ENCODE data around the gene LPP.

The LPP gene

GRCh38 chr3:188321258-188321657, 167.3 kb downstream of the LPP start:
- Mint-ChIP-seq H3K4me3 (no peak overlapping the region), H3K27me3 (no peaks in the 10 kb centered on the region), H3K4me1 (ENCODE audit: low read depth) (peaks cover 50% of the 10 kb centered on the region), H3K27ac (peak overlapping the region; percentile 51), H3K9me3 (ENCODE audit: low read depth) (peaks cover 5% of the 10 kb centered on the region), H3K36me3 (peaks cover 7% of the 10 kb centered on the region)

DNA sequence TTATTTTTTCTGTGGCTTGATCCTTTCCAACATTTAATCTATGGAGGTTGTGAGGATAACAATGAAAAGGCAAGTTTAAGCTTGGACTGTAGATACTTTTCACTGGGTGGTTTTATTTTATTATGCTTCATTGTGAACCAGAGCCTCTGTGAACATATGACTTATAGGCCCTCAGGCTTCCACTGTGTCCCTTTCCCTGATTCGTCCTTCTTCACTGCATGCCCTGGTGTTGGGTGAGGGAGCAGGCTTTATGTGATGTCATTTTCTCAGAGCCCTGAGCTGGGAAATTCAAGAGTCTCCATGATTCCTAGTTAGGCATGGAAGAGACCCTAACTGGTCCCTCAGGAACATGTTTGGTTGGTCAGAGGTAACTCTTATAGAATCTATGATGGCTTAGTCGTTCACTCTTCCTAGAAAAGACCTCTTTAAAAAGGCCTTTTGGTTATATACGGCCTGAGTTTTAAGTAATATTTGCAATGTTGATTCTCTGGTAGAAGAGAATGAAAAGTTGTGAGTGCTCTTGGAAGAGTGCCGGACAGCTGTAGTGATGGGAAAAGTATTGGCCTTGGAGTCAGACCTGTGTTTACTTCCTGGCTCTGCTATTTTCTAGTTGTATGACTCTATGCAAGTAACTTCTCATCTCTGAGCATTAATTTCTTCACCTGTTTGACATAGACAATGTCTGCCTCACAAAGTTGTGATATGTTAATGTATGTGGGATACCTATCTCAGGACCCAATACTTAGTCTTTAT, 168.4 kb downstream of the LPP start:
- Mint-ChIP-seq H3K27me3 (no peaks in the 10 kb centered on the region), H3K36me3 (peaks cover 8% of the 10 kb centered on the region), H3K4me1 (ENCODE audit: low read depth) (peaks cover 54% of the 10 kb centered on the region), H3K27ac (peak overlapping the region; percentile 89), H3K9me3 (ENCODE audit: low read depth) (peaks cover 5% of the 10 kb centered on the region), H3K4me3 (peak overlapping the region; percentile 60)

GRCh38 chr3:188323067-188323842, 169.3 kb downstream of the LPP start:
- peaks cover 8% of the 10 kb centered on the region for H3K36me3 Mint-ChIP-seq
- peak overlapping the region; percentile 89 for H3K27ac Mint-ChIP-seq
- peaks cover 5% of the 10 kb centered on the region for H3K9me3 Mint-ChIP-seq (ENCODE audit: low read depth)
- no peaks in the 10 kb centered on the region for H3K27me3 Mint-ChIP-seq
- H3K4me3 Mint-ChIP-seq, result peak overlapping the region; percentile 60
- H3K4me1 Mint-ChIP-seq (ENCODE audit: low read depth), result peaks cover 54% of the 10 kb centered on the region

DNA sequence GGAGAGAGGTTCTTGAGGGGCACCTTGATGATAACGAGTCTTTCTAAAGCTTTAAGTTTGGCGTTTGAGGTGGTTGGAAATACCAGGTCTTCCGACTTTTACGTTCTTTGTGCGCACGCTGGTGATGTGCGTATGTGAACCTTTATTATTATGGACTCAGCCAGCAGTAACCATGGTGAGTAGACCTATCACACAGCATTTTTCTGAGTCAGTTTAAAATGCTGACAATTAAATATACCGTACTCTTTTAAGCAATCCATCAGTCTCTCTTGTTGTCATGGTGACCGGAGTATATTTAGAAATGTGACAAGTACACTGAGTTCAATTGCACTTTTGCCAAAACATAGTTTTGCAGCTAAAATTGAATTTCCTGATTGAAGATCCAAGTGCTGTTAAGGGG, 172.2 kb downstream of the LPP start:
- H3K9me3 Mint-ChIP-seq (ENCODE audit: low read depth), result peaks cover 5% of the 10 kb centered on the region
- H3K36me3 Mint-ChIP-seq, result peaks cover 8% of the 10 kb centered on the region
- peaks cover 66% of the 10 kb centered on the region for H3K4me1 Mint-ChIP-seq (ENCODE audit: low read depth)
- H3K27me3 Mint-ChIP-seq, result no peaks in the 10 kb centered on the region
- no peak overlapping the region for H3K4me3 Mint-ChIP-seq
- H3K27ac Mint-ChIP-seq, result peak overlapping the region; percentile 42

- Mint-ChIP-seq H3K36me3 (peaks cover 8% of the 10 kb centered on the region), H3K27ac (no peak overlapping the region), H3K4me1 (ENCODE audit: low read depth) (peaks cover 64% of the 10 kb centered on the region), H3K9me3 (ENCODE audit: low read depth) (peaks cover 5% of the 10 kb centered on the region), H3K4me3 (no peak overlapping the region), H3K27me3 (no peaks in the 10 kb centered on the region)
Measured at GRCh38 chr3:188326968-188327367, 173.0 kb downstream of the LPP start.

DNA sequence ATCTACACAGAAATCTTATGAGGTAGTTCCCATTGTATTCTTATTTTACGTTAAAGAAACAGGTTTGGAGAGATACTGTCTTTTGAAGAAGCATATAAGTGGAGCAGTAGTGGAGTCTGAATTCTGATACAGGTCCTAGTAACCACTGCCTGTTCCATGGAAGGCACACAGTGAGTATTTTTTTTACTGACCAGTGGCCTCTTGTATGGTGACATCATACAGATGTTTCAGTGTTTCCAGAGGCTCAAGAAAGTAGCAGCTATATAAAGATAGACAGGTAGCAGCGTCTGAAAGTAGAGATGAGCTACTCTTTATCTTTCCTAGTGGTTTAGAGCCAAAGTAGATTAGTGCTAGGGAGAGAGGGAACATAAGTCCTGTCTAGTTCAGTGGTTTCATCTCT, 173.5 kb downstream of the LPP start:
- H3K4me1 Mint-ChIP-seq (ENCODE audit: low read depth), result peaks cover 59% of the 10 kb centered on the region
- no peaks in the 10 kb centered on the region for H3K27me3 Mint-ChIP-seq
- H3K27ac Mint-ChIP-seq, result no peak overlapping the region
- H3K9me3 Mint-ChIP-seq (ENCODE audit: low read depth), result peaks cover 5% of the 10 kb centered on the region
- no peak overlapping the region for H3K4me3 Mint-ChIP-seq
- peaks cover 8% of the 10 kb centered on the region for H3K36me3 Mint-ChIP-seq

DNA sequence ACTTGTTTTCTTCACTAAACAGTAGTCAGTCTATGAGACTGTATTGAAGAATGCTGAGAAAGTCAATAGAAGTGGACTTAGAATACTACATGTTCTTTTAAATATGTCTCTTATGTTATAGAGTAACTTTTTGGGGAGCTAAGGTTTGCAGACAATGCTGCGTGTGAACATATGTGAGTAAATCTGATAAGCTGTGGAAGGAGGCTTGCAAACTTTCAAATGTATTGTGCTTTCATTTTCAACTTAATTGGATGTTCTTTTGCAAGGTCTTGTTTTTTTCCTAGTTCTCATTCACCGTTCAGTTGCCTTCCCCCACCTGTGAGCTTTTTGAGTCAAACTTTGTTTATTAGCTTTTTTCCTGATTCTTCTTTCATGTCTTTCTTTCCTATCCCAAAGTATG, 176.2 kb downstream of the LPP start:
- peak overlapping the region; percentile 6 for H3K4me3 Mint-ChIP-seq
- H3K27me3 Mint-ChIP-seq, result no peaks in the 10 kb centered on the region
- H3K27ac Mint-ChIP-seq, result peak overlapping the region; percentile 64
- peaks cover 35% of the 10 kb centered on the region for H3K4me1 Mint-ChIP-seq (ENCODE audit: low read depth)
- peaks cover 8% of the 10 kb centered on the region for H3K36me3 Mint-ChIP-seq
- no peaks in the 10 kb centered on the region for H3K9me3 Mint-ChIP-seq (ENCODE audit: low read depth)

DNA sequence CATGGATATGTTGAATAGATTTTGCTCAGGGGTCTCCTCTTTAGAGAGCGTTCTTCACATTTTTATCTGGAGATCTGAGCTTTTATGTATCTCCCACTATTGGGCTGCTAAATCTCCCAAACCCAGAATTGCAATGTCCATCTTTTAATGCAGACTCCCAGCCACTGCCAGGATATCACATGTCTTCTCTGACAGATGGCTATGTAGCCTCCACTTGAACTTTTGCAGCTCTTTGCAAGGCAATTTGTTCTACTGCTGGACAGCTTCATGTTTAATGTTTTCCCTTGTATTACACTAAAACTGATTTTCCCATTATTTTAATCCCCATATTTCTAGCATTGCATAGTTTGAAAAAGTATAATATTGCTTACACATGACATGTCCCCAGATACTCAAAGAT, 177.2 kb downstream of the LPP start:
- H3K27ac Mint-ChIP-seq, result no peak overlapping the region
- no peak overlapping the region for H3K4me3 Mint-ChIP-seq
- peaks cover 31% of the 10 kb centered on the region for H3K4me1 Mint-ChIP-seq (ENCODE audit: low read depth)
- no peaks in the 10 kb centered on the region for H3K27me3 Mint-ChIP-seq
- H3K36me3 Mint-ChIP-seq, result peaks cover 6% of the 10 kb centered on the region
- H3K9me3 Mint-ChIP-seq (ENCODE audit: low read depth), result no peaks in the 10 kb centered on the region

GRCh38 chr3:188332085-188332484, 178.1 kb downstream of the LPP start:
- Mint-ChIP-seq H3K4me3 (no peak overlapping the region), H3K36me3 (peaks cover 4% of the 10 kb centered on the region), H3K27me3 (no peaks in the 10 kb centered on the region), H3K9me3 (ENCODE audit: low read depth) (no peaks in the 10 kb centered on the region), H3K27ac (no peak overlapping the region), H3K4me1 (ENCODE audit: low read depth) (peaks cover 27% of the 10 kb centered on the region)

DNA sequence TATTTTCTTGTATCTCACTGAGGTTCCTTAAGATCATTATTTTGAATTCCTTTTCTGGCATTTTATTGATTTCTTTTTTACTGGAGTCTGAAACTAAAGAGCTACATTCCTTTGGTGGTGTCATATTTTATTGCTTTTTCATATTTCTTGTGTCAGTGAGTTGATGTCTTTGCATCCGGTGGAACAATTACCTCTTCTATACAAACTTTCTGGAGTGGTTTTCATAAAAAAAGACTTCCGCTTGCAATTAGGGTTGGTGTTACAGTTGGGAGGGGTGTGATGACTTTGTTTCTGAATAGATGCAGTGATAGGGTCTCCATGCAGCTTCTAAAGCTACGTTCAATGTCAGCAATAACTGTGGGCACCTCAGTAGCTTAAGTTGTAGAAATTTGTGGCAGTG, 181.7 kb downstream of the LPP start:
- H3K4me1 Mint-ChIP-seq (ENCODE audit: low read depth), result peaks cover 37% of the 10 kb centered on the region
- H3K27ac Mint-ChIP-seq, result no peak overlapping the region
- peaks cover 10% of the 10 kb centered on the region for H3K36me3 Mint-ChIP-seq
- H3K4me3 Mint-ChIP-seq, result no peak overlapping the region
- H3K9me3 Mint-ChIP-seq (ENCODE audit: low read depth), result no peaks in the 10 kb centered on the region
- H3K27me3 Mint-ChIP-seq, result no peaks in the 10 kb centered on the region

- peaks cover 36% of the 10 kb centered on the region for H3K4me1 Mint-ChIP-seq (ENCODE audit: low read depth)
- no peak overlapping the region for H3K4me3 Mint-ChIP-seq
- no peak overlapping the region for H3K27ac Mint-ChIP-seq
- H3K27me3 Mint-ChIP-seq, result no peaks in the 10 kb centered on the region
- no peaks in the 10 kb centered on the region for H3K9me3 Mint-ChIP-seq (ENCODE audit: low read depth)
- H3K36me3 Mint-ChIP-seq, result peaks cover 10% of the 10 kb centered on the region
Measured at GRCh38 chr3:188336178-188336577, 182.2 kb downstream of the LPP start.

- H3K27me3 Mint-ChIP-seq, result no peaks in the 10 kb centered on the region
- H3K27ac Mint-ChIP-seq, result no peak overlapping the region
- H3K36me3 Mint-ChIP-seq, result peaks cover 10% of the 10 kb centered on the region
Measured at GRCh38 chr3:188337232-188337631, 183.3 kb downstream of the LPP start.

DNA sequence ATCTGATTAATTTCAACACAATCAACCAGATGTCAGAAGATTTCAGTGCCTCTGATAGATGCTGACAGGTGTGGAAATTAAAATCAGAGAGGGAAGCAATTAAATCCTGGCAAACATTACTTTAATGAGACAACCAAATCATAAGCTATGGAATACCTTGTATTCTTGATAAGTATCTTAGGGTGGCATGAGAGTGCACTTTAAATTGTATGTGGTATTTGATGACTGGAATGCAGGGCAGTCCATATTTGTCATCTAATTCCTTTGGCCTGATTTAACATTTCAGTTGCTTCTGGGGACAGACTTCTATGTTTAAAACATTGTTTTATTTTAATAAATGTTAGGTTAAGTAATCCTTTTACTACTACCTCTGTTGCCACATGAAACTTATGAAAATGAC, 184.1 kb downstream of the LPP start:
- H3K36me3 Mint-ChIP-seq, result peaks cover 10% of the 10 kb centered on the region
- no peaks in the 10 kb centered on the region for H3K9me3 Mint-ChIP-seq (ENCODE audit: low read depth)
- H3K27ac Mint-ChIP-seq, result peak overlapping the region; percentile 50
- no peak overlapping the region for H3K4me3 Mint-ChIP-seq
- H3K4me1 Mint-ChIP-seq (ENCODE audit: low read depth), result peaks cover 38% of the 10 kb centered on the region
- H3K27me3 Mint-ChIP-seq, result no peaks in the 10 kb centered on the region

More at GRCh38 chr3:188337232-188337631, 183.3 kb downstream of the LPP start:
- no peaks in the 10 kb centered on the region for H3K9me3 Mint-ChIP-seq (ENCODE audit: low read depth)
- no peak overlapping the region for H3K4me3 Mint-ChIP-seq
- H3K4me1 Mint-ChIP-seq (ENCODE audit: low read depth), result peaks cover 38% of the 10 kb centered on the region

GRCh38 chr3:188339410-188340295, 185.7 kb downstream of the LPP start:
- no peaks in the 10 kb centered on the region for H3K9me3 Mint-ChIP-seq (ENCODE audit: low read depth)
- no peaks in the 10 kb centered on the region for H3K27me3 Mint-ChIP-seq
- H3K4me3 Mint-ChIP-seq, result peak overlapping the region; percentile 70
- H3K36me3 Mint-ChIP-seq, result peaks cover 10% of the 10 kb centered on the region
- H3K4me1 Mint-ChIP-seq (ENCODE audit: low read depth), result peaks cover 38% of the 10 kb centered on the region
- peak overlapping the region; percentile 89 for H3K27ac Mint-ChIP-seq

DNA sequence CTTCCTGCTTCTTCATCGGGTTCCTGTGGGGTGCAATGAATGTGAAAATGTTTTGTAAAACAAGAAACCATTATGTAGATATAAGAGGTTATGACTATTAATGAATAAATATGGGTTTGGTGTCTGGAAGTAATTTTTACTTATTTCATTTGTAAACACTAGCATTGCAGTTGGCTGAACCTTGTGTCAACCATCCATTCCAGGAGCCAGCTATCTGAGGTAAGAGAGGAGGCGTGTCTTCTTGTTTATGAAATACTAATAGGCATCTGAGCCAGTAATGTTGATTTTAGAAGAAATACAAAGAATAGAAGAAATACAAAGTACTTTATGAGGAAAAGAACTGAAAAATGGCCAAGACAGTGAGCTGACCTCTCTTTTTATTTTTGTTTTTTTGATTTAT, 187.5 kb downstream of the LPP start:
- no peak overlapping the region for H3K4me3 Mint-ChIP-seq
- H3K4me1 Mint-ChIP-seq (ENCODE audit: low read depth), result peaks cover 38% of the 10 kb centered on the region
- H3K9me3 Mint-ChIP-seq (ENCODE audit: low read depth), result no peaks in the 10 kb centered on the region
- H3K27me3 Mint-ChIP-seq, result no peaks in the 10 kb centered on the region
- H3K27ac Mint-ChIP-seq, result no peak overlapping the region
- H3K36me3 Mint-ChIP-seq, result peaks cover 6% of the 10 kb centered on the region
